ENCODE data around the gene JAZF1.
"Not testable (repeated sequence)": the region's sequence is repeated elsewhere in the genome, so short reads cannot be mapped to it uniquely, and the experiment has no call there.

JAZF1 gene

GRCh38 chr7:27895551-27895950 lies 285.0 kb downstream of the JAZF1 start:
- TF ChIP-seq, protein P1, sequence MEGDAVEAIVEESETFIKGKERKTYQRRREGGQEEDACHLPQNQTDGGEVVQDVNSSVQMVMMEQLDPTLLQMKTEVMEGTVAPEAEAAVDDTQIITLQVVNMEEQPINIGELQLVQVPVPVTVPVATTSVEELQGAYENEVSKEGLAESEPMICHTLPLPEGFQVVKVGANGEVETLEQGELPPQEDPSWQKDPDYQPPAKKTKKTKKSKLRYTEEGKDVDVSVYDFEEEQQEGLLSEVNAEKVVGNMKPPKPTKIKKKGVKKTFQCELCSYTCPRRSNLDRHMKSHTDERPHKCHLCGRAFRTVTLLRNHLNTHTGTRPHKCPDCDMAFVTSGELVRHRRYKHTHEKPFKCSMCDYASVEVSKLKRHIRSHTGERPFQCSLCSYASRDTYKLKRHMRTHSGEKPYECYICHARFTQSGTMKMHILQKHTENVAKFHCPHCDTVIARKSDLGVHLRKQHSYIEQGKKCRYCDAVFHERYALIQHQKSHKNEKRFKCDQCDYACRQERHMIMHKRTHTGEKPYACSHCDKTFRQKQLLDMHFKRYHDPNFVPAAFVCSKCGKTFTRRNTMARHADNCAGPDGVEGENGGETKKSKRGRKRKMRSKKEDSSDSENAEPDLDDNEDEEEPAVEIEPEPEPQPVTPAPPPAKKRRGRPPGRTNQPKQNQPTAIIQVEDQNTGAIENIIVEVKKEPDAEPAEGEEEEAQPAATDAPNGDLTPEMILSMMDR (IDR thresholded peaks at IDR 0.05; ENCODE audit: borderline replicate concordance, insufficient read depth, low read depth, low read length): no peak
- no peak overlapping the region for H3K4me3 ChIP-seq (ENCODE audit: low read depth, low read length)

- TF ChIP-seq, protein P1 (IDR thresholded peaks at IDR 0.05; ENCODE audit: borderline replicate concordance, insufficient read depth, low read depth, low read length): no peak
- no peak overlapping the region for H3K4me3 ChIP-seq (ENCODE audit: low read depth, low read length)
These were observed 290.3 kb downstream of the JAZF1 start for GRCh38 chr7:27890205-27890849.

DNA sequence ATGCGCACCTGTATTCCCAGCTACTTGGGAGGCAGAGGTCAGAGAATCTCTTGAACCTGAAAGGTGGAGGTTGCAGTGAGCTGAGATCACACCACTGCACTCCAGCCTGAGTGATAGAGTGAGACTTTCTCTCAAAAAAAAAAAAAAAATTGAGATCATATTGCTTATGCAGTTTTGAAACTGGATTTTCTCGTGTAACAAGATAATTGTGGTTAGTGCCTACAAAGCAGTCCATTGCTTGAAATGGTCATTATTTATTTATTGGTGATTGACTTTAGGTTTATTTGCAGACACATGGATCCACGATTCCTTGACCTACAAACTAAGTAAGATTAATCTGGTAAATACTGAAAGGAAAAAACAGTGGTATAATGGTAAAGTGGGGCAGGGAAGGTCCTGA lies 290.8 kb downstream of the JAZF1 start:
- TF ChIP-seq, protein P1 (IDR thresholded peaks at IDR 0.05; ENCODE audit: borderline replicate concordance, insufficient read depth, low read depth, low read length): no peak
- no peak overlapping the region for H3K4me3 ChIP-seq (ENCODE audit: low read depth, low read length)

DNA sequence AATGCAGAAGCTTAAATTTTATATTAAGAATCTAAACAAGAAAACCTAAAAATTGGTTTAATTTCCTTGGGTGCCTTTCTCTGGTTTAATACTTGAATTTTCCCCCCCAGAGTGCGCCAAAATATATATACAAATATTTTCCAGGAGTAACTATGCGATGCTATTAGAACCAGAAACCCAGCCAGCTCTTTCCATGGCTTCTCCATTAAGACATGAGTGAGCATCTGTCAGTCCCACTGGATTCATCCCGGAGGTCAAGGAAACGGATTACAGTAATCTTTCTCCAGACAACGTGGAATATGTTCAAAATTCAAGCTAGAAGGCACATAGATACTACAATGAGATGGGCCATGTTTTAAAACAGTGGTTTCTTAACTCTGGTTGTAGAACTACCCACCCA lies 291.9 kb downstream of the JAZF1 start:
- TF ChIP-seq, protein P1 (IDR thresholded peaks at IDR 0.05; ENCODE audit: borderline replicate concordance, insufficient read depth, low read depth, low read length): no peak
- no peak overlapping the region for H3K4me3 ChIP-seq (ENCODE audit: low read depth, low read length)

DNA sequence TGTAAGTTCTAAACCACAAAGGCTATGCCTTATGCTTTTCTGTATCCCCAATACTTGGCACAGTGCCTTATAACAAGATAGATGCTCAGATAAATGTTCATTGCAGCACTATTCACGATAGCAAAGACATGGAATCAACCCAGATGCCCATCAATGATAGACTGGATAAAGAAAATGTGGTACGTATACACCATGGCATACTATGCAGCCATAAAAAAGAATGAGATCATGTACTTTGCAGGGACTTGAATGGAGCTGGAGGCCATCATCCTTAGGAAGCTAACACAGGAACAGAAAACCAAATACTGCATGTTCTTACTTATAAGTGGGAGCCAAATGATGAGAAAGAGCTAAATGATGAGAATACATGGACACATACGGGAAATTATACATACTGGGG lies 293.9 kb downstream of the JAZF1 start:
- H3K4me3 ChIP-seq (ENCODE audit: low read depth, low read length): not testable (repeated sequence)

DNA sequence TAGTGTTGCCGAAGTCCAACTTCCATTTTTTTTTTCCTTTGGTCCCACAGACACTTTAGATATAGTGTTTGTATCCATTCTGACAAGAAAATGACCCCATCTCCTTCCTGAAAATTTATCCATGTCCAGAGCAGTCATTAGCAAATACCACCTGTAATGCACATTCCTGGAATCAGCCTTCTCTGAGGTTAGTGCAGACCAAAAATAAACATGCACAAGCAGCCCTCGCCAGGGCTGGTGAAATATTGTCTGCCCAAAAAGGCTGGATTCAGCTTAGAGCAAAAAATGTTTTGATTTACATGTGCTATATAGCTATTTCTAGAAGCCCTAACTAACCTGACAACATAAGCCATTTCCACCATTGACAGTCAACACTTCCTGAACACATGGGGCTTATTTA lies 294.9 kb downstream of the JAZF1 start:
- H3K4me3 ChIP-seq (ENCODE audit: low read depth, low read length): no peak overlapping the region
- TF ChIP-seq, protein P1 (IDR thresholded peaks at IDR 0.05; ENCODE audit: borderline replicate concordance, insufficient read depth, low read depth, low read length): no peak

- H3K4me3 ChIP-seq (ENCODE audit: low read depth, low read length): no peak overlapping the region
- TF ChIP-seq, protein P1 (IDR thresholded peaks at IDR 0.05; ENCODE audit: borderline replicate concordance, insufficient read depth, low read depth, low read length): no peak
These were observed 296.9 kb downstream of the JAZF1 start for GRCh38 chr7:27883696-27884095.
